GM19324 (cell line): ENCODE data around the gene HMCN2.

ENCODE experiments used
- ATAC-seq: cut with Tn5 transposase; IDR thresholded peaks from one replicate; pipeline ENCODE4 v1.9.1; 2021; ENCODE audit warnings: mild to moderate bottlenecking, moderate library complexity; ENCODE audit not compliant: unreplicated experiment, low FRiP score

Gene HMCN2

GRCh38 chr9:130476151-130476730 is 210.7 kb downstream of the HMCN2 start:
- ATAC-seq, result no peak

- no peak for ATAC-seq
These were observed 212.0 kb downstream of the HMCN2 start for GRCh38 chr9:130477564-130477963.

- no peak for ATAC-seq
These were observed 212.6 kb downstream of the HMCN2 start for GRCh38 chr9:130478152-130478551.

- no peak for ATAC-seq
These were observed 213.4 kb downstream of the HMCN2 start for GRCh38 chr9:130478736-130479575.

- ATAC-seq, result no peak
These were observed 214.0 kb downstream of the HMCN2 start for GRCh38 chr9:130479587-130479986.

- ATAC-seq, result no peak
These were observed 215.1 kb downstream of the HMCN2 start for GRCh38 chr9:130480673-130481072.

- ATAC-seq, result no peak
These were observed 216.9 kb downstream of the HMCN2 start for GRCh38 chr9:130482463-130482862.

- no peak for ATAC-seq
These were observed 217.9 kb downstream of the HMCN2 start for GRCh38 chr9:130483371-130483971.
